GM21360 (cell line): ENCODE data around the gene SSUH2.
"Not testable (repeated sequence)": the region's sequence is repeated elsewhere in the genome, so short reads cannot be mapped to it uniquely, and the experiment has no call there.

Source experiments
- ATAC-seq: cut with Tn5 transposase; IDR thresholded peaks from one replicate; pipeline ENCODE4 v1.9.1; 2021; ENCODE audit warnings: mild to moderate bottlenecking, moderate library complexity; ENCODE audit not compliant: unreplicated experiment

The SSUH2 gene

DNA sequence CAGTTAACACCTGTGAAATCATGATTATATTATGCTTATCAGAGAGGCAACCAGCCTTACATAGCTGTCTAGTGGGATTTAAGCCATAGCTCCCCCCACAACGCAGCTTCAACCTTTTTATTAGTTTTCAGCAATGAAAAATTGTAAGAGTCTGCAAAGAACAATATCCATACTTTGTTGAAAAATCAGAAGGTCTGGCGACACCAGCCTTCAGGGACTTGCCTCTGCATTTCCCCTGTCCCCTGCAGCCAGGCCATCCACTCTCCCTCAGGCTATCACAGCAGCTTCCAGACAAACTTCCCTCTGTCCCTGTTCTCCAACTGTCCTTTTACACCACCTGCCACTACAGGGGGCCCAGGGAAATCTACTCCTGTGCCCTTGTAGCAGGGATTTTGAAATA, 59.9 kb downstream of the SSUH2 start:
- no peak for ATAC-seq

DNA sequence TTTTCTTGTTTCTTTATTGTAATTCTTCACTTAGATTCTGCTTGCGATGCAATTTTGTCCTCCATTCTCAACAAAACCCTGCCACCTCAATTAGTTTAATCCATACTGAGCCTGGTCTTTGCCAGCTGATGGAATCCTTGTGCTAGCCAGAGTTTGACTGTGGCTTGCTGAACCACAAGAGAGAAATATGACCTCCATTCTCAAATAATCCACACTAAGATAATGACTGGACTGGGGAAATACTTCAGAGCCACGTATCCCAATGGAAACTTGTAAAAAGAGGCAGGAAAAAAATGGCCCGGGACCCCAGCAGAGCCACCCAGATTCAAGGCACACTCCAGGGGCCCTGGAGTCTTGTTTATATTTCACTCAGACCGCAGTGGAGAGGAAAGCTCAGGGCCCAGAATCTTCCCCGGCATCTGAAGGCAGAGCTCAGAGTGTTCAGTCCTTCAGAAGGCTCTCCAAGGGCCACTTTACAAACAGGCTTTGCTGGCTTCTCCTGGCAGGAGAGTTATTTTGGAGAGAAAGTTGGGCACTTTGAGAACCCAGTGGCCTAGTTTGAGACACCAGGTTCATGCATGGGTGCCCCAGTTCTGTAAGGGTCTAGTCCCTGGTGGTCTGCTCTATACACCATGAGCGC, 62.7 kb downstream of the SSUH2 start:
- ATAC-seq: no peak

DNA sequence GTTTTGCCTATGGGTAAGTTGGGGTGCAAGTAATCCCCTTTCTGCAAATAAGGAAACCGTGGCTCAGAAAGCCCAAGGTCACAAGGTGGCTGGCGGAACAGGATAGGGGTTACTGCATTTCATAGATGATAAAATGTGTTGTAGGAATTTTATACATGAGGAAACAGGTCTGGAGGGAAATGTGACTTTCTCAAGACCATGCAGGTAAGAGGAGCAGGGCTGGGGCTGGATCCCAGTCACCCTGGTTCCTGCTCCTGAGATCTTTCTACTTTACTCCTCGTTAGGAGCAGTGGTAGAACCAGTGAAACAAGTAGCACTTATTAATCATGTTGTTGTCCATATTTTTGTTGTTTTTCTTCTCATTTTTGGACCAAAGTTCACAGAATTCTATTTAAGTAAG, 63.2 kb downstream of the SSUH2 start:
- ATAC-seq: no peak

DNA sequence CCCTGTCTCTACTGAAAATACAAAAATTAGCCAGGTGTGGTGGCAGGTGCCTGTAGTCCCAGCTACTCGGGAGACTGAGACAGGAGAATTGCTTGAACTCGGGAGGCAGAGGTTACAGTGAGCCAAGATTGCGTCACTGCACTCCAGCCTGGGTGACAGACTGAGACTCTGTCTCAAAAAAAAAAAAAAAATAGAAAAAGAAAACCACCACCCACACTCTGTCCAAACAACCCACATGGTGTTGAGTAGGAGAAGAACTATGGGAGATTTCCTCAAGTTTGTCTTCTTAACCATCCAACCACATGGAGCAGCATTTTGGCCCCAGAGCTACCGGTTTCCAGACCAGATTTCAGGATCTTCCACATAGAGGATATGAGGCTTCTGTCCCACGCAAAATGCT, 64.2 kb downstream of the SSUH2 start:
- not testable (repeated sequence) for ATAC-seq

DNA sequence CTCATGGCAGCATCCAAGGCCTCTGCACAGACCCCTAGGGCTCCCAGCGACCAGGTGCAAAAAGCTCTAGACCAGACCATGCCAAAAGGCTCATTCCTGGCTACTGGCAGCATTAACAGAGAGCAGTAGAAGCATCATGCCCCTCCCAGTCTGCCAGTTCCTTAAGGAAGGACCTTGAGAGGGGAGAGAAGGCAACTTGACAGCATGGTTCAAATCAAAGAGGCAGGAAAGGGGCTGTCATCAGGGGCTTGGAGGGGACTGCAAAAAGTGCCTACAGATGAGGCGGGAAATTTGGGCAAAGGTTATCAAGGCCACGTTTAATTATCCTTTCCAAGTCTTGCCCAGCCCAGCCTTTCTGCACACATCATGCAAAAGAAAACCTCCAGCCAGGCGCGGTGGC, 64.7 kb downstream of the SSUH2 start:
- no peak for ATAC-seq

DNA sequence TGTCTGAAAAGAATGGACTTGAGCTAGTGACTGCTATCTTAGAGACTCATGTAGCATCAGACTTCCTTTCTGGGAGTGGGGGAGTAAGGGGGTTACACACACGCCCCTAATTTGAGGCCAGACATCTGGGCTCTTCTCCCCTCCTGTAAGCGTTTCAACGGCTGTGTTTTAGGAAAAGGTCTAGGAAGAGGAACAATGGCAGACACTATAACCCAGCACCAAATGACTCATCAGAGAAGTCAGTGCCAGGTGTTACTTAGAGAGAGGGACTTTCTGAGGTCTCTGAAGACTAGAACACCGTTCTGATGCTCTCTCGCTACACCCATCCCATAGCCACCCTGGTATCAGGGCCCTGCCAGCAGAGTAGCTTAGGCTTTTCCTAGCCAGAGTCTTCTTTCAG, 65.5 kb downstream of the SSUH2 start:
- ATAC-seq: peak; percentile 98

DNA sequence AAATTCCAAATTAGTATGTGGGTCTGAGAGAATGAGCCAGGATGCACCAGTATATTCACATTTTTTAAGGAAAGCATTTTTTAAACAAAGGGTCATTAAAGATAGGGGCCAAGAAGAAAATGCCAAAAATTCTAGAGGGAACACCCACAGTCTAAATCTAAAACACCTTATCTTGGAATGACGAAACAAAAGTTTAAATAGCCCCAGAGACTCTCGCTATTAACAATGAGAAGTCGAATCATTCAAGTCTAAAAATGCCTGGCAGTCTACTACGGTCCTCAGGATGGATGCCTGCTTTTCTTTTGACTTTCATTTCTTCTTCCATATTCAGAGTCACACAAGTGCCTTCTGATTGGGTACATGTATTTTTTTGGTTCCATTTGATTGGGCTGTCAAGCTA, 66.3 kb downstream of the SSUH2 start:
- ATAC-seq: peak; percentile 47

DNA sequence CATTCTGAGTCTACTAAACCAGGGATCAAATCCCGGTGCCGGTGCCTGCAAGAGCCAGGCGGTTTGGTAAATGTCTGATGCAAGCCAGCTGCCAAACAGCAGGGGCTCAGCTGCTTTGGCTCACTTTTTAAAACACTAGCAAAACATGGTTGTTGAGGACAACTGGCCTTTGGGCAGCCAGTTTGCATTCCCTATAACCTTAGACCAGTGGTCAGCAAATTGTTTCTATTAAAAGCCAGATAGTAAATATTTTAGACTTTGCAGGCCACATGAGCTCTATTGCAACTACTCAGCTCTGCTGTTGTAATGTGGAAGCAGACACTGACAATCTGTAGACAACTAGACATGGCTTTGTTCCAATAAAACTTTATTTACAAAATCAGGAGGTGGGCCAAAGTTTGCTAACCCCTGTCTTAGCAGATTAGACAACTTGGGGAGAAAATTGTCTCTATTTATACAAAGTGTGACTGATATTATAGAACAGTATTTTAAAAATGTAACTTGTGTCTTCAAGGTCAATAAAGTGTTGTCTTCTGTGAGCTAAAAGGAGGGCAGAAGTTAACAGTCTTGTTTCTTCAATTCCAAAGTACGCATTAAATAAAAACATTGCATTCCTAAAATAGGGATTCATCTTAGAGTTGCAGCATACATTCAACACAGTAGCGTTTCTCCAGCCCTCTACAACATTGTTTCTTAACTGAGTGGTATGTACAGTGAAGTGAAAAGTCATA, 67.6 kb downstream of the SSUH2 start:
- ATAC-seq: no peak

DNA sequence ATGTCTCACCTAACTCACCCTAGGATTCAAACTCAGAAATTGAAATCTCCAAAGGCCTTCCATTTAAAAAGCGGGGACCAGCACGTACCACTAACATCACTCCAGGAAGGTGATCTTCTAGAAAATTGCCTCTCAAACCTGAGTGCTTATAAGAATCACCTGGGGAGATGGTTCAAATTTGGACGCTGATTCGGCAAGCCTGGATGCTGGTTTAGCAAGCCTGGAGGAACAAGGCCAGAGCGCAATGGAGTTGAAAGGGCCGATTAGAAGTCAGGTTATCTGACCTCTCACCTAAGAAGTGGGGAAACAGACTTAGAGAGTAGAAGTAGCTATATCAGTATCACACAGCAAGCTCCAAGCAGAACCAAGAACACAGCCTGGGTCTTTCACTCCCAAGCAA, 68.2 kb downstream of the SSUH2 start:
- no peak for ATAC-seq

DNA sequence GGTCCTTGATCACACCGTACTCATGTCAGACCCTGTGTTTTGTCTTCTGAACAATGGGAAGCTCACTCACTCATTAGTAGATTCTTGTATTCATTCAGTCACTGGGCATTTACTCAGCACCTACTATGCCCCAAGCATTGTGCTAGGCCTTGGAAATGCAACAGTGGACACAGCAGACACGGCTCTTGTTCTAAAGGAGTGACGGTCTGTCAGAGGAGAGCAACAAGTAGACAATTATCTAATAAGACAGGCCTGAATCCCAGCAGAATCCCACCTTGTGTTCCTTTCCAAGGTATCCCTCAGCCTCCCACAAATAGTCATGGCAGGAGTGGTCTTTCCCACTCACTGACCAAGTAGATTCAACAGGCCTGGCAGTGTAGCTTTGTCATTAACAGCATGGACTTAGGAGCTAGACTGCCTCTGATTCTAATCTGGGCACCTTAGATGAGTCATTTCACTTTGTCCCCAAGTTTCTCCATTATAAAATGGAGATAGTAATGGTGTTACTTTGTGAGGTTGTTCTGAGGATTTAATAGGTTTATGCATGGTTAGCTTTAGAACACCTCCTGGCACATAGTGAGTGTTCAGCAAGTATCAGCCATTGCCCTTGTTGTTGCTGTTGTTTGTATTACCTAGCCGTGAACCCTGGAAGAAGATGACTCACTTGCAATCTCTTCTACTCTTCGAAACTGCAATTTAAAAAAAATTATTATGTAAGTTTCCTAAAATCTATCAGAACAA, 69.1 kb downstream of the SSUH2 start:
- no peak for ATAC-seq

DNA sequence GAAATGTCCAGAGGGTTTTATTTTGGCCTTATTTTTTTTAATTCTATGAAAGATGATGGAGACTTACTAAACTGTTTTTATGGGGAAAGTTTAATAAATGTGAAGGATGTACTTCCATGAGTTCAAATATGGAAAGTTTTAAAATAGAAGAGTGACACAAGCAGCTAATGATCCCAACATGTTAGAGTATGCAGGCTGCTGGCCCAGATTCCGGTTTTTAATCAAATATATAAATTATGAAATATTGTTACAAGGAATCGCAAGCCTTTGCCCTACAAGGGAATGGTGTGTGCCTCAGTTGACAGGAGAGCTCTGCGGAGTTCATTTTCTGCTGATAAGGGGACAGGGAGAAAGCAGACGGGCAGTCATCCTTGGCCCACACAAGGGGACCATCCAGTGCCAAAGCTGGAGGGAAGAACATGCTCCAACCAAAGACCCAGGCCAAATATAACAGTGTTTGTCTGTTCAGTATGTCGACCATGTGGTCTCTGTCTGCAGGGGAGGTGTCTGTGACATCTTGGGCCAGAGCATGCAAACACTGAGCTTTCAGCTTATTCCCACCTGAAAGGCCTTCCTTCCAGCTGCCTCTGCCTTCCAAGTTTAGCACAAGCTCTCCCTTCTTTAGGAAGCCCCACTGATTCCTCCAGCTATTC, 69.8 kb downstream of the SSUH2 start:
- no peak for ATAC-seq

DNA sequence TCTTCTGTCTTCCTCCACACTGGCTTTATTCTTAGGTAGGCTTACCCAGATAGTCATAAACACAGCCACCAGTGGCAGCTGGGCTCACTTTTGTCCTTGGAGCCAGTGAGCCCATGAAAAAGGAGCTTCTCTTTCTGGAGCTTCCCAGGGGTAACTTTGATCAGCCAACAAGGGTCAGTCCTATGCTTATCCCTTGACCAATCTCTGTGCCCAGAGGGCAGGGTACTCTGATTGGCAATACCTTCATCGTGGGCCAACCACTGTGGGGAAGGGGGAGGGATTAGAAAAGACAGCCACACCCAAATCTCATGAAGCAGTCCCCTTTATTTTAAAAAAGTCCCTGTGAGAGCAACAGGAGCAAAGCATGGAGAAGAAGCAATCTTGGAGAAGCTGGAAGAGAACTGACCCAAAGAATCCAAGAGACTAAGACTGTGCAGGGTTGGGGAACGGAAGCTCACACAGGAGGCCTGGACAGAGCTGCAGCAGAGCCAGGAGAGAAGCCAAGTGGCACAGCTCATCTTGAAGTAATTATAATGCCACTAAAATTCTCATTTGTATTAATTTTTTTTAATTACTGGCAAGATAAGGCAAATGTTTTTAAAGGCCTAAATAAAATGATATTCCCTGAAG, 70.4 kb downstream of the SSUH2 start:
- no peak for ATAC-seq

DNA sequence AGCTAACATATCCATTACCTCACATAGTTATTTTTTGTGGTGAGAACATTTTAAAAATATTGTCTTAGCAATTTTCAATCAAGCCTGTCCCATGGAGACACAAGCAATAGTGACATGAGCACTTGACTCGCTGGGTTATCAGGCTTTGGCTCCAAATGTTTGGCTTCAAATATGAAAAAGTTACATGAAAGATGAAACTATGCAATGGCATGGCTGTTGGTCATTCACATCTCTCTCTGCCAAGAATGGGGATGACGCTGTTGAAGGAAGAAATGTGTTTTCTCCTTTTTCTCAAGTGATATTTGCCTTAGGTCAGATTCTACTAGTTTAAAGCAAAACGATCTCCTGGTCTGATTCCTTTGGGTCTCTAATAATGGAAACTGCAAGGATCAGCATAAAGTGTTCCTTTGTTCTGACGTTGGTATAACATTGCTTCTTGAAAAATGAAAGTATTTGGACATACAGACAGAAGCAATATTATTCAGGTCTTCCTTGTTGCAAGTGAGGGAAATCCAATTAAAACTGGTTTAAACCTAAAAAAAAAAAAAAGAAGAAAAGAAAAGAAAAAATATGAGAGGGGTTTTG, 71.2 kb downstream of the SSUH2 start:
- no peak for ATAC-seq

DNA sequence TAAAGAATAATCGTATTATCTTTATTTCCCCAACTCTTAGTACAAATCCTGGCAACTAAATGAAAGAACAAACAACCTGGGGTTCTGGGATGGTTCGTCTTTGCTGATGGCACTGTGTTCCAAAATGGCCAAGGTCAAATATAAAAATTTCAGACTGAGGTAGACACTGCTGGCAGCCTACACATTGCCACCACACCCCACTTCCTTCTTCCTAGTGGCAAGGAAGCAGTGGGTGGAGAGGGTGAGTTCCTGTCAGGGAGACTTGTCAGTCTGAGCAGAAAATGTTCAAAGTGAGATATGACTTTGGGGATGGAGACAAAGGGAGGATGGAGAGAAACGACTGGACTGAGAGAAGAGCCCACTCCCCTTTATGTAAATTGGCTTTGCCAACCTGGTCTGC, 73.3 kb downstream of the SSUH2 start:
- no peak for ATAC-seq
